Ishikawa (cell line): ENCODE results near the gene KLHL20.

Experiments used
- CEBPB ChIP-seq: IDR thresholded peaks from 2 replicates; pipeline ENCODE4 v1.6.1; 2012
- CREB1 ChIP-seq: IDR thresholded peaks from 2 replicates; pipeline ENCODE4 v1.6.1; 2012; ENCODE audit warnings: low read depth
- EP300 ChIP-seq: IDR thresholded peaks from 2 replicates; pipeline ENCODE4 v1.6.1; 2012; ENCODE audit warnings: borderline replicate concordance
- FOXM1 ChIP-seq: IDR thresholded peaks from 2 replicates; pipeline ENCODE4 v1.6.1; 2012; ENCODE audit warnings: low read depth, borderline replicate concordance
- MAX ChIP-seq: IDR thresholded peaks from 2 replicates; pipeline ENCODE4 v1.6.1; 2012
- NFIC ChIP-seq: IDR thresholded peaks from 2 replicates; pipeline ENCODE4 v1.6.1; 2012
- RAD21 ChIP-seq: IDR thresholded peaks from 2 replicates; pipeline ENCODE4 v1.6.1; 2012; ENCODE audit warnings: low read depth
- REST ChIP-seq: IDR thresholded peaks from 2 replicates; pipeline ENCODE4 v1.6.1; 2012; ENCODE audit warnings: low read depth, mild to moderate bottlenecking
- TAF1 ChIP-seq: IDR thresholded peaks from 2 replicates; pipeline ENCODE4 v1.6.1; 2012; ENCODE audit warnings: low read depth, mild to moderate bottlenecking
- TCF12 ChIP-seq: IDR thresholded peaks from 2 replicates; pipeline ENCODE4 v1.6.1; 2012; ENCODE audit warnings: low read depth
- TEAD4 ChIP-seq: IDR thresholded peaks from 2 replicates; pipeline ENCODE4 v1.6.1; 2012
- USF1 ChIP-seq: IDR thresholded peaks from 2 replicates; pipeline ENCODE4 v1.6.1; 2012
- YY1 ChIP-seq: IDR thresholded peaks from 2 replicates; pipeline ENCODE4 v1.6.1; 2012; ENCODE audit warnings: low read depth
- ZBTB7A ChIP-seq: IDR thresholded peaks from 2 replicates; pipeline ENCODE4 v1.6.1; 2012; ENCODE audit warnings: low read depth

- TF ChIP-seq RAD21 = no peak
- TF ChIP-seq TCF12 = no peak
- TF ChIP-seq FOXM1 = no peak
- no peak for TF ChIP-seq REST
- TF ChIP-seq MAX = no peak
- no peak for TF ChIP-seq TEAD4
- TF ChIP-seq YY1 = no peak
- TF ChIP-seq TAF1 = no peak
- no peak for TF ChIP-seq EP300
- no peak for TF ChIP-seq CEBPB
- no peak for TF ChIP-seq CREB1
- no peak for TF ChIP-seq NFIC
- TF ChIP-seq USF1 = no peak
- no peak for TF ChIP-seq ZBTB7A
Observed at GRCh38 chr1:173775578-173776226, 60.9 kb downstream of the KLHL20 start.
